Measurements from ENCODE around the gene NALCN. TPM values are rescaled to one million over a fixed set of nuclear protein-coding genes. Genes with fewer than 3 reads are reported as not detected.

Gene NALCN
- total RNA-seq, 1 donor, result 11.2 TPM

- TF ChIP-seq, protein P1, sequence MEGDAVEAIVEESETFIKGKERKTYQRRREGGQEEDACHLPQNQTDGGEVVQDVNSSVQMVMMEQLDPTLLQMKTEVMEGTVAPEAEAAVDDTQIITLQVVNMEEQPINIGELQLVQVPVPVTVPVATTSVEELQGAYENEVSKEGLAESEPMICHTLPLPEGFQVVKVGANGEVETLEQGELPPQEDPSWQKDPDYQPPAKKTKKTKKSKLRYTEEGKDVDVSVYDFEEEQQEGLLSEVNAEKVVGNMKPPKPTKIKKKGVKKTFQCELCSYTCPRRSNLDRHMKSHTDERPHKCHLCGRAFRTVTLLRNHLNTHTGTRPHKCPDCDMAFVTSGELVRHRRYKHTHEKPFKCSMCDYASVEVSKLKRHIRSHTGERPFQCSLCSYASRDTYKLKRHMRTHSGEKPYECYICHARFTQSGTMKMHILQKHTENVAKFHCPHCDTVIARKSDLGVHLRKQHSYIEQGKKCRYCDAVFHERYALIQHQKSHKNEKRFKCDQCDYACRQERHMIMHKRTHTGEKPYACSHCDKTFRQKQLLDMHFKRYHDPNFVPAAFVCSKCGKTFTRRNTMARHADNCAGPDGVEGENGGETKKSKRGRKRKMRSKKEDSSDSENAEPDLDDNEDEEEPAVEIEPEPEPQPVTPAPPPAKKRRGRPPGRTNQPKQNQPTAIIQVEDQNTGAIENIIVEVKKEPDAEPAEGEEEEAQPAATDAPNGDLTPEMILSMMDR (IDR thresholded peaks at IDR 0.05; ENCODE audit: extremely low read depth, low read depth, low read length), result no peak
- Histone ChIP-seq H3K79me2 (ENCODE audit: insufficient read depth, low read length) (peaks cover 68% of the 10 kb centered on the region), H3K27ac (ENCODE audit: low read depth, low read length) (peak overlapping the region; percentile 82), H3K4me1 (ENCODE audit: insufficient read depth, low read length) (peaks cover 61% of the 10 kb centered on the region), H3K4me2 (ENCODE audit: insufficient read depth, low read length) (peak overlapping the region; percentile 95), H3K36me3 (ENCODE audit: insufficient read depth, low read length) (peaks cover 17% of the 10 kb centered on the region), H3K27me3 (ENCODE audit: insufficient read depth, low read length) (no peaks in the 10 kb centered on the region), H3K4me3 (ENCODE audit: insufficient read depth, low read length) (peak overlapping the region; percentile 90), H4K20me1 (ENCODE audit: insufficient read depth, low read length) (no peaks in the 10 kb centered on the region), H3K9me3 (ENCODE audit: low read depth, low read length) (no peaks in the 10 kb centered on the region), H2AFZ (ENCODE audit: low read length) (no peak overlapping the region)
- no peak for DNase-seq (ENCODE audit: insufficient read length, low spot score, missing footprints)
Measured at GRCh38 chr13:101454767-101455166, 38.5 kb upstream of the NALCN start.

- peak overlapping the region; percentile 90 for H3K4me3 ChIP-seq (ENCODE audit: insufficient read depth, low read length)
- no peaks in the 10 kb centered on the region for H3K27me3 ChIP-seq (ENCODE audit: insufficient read depth, low read length)
- peak overlapping the region; percentile 11 for H2AFZ ChIP-seq (ENCODE audit: low read length)
- DNase-seq (ENCODE audit: insufficient read length, low spot score, missing footprints), result peak; percentile 60
- H3K9me3 ChIP-seq (ENCODE audit: low read depth, low read length), result no peaks in the 10 kb centered on the region
- H3K36me3 ChIP-seq (ENCODE audit: insufficient read depth, low read length), result peaks cover 16% of the 10 kb centered on the region
- TF ChIP-seq, protein P1 (IDR thresholded peaks at IDR 0.05; ENCODE audit: extremely low read depth, low read depth, low read length), result peak; percentile 22
- H3K27ac ChIP-seq (ENCODE audit: low read depth, low read length), result peak overlapping the region; percentile 82
- H3K79me2 ChIP-seq (ENCODE audit: insufficient read depth, low read length), result peaks cover 59% of the 10 kb centered on the region
- H3K4me2 ChIP-seq (ENCODE audit: insufficient read depth, low read length), result peak overlapping the region; percentile 95
- no peaks in the 10 kb centered on the region for H4K20me1 ChIP-seq (ENCODE audit: insufficient read depth, low read length)
- H3K4me1 ChIP-seq (ENCODE audit: insufficient read depth, low read length), result peaks cover 66% of the 10 kb centered on the region
Measured at GRCh38 chr13:101453784-101454201, 37.5 kb upstream of the NALCN start.

GRCh38 chr13:101452519-101453485 lies 36.5 kb upstream of the NALCN start, which contains the start of gene ITGBL1:
ITGBL1 (plus strand) TSS chr13:101452675; CDS start chr13:101452834, 159 bp downstream.
- Histone ChIP-seq H2AFZ (ENCODE audit: low read length) (peak within 1 kb of the TSS; percentile 59), H3K4me3 (ENCODE audit: insufficient read depth, low read length) (peak within 1 kb of the TSS; percentile 90), H3K79me2 (ENCODE audit: insufficient read depth, low read length) (peaks cover 49% of the 10 kb centered on the region), H3K4me1 (ENCODE audit: insufficient read depth, low read length) (peaks cover 62% of the 10 kb centered on the region), H3K27ac (ENCODE audit: low read depth, low read length) (peak within 1 kb of the TSS; percentile 82), H3K4me2 (ENCODE audit: insufficient read depth, low read length) (peak within 1 kb of the TSS; percentile 95), H3K27me3 (ENCODE audit: insufficient read depth, low read length) (no peaks in the 10 kb centered on the region), H4K20me1 (ENCODE audit: insufficient read depth, low read length) (no peaks in the 10 kb centered on the region), H3K9me3 (ENCODE audit: low read depth, low read length) (no peaks in the 10 kb centered on the region), H3K36me3 (ENCODE audit: insufficient read depth, low read length) (peaks cover 10% of the 10 kb centered on the region)
- TF ChIP-seq, protein P1 (IDR thresholded peaks at IDR 0.05; ENCODE audit: extremely low read depth, low read depth, low read length), result no peak
- peak; percentile 81 for DNase-seq (ENCODE audit: insufficient read length, low spot score, missing footprints)

DNA sequence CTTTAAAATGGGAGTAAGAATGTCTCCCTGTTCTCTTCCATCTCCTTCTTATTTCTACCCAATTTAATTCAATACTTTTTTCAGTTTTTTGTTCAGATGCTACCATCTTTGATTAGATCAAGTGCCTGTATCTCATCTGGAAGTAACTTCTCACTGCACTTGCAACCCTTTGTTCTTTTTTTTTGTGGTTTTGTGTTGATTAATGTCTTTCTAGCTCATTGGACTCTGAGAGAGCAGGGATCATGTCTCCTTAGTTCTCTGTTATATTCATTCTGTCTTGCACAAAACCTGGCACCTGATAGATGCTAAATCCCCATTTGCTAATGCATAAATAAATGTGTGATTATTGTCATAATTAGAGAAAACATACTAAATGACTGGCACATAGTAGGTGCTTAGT lies 35.3 kb upstream of the NALCN start:
- Histone ChIP-seq H3K4me1 (ENCODE audit: insufficient read depth, low read length) (peaks cover 51% of the 10 kb centered on the region), H3K36me3 (ENCODE audit: insufficient read depth, low read length) (peaks cover 3% of the 10 kb centered on the region), H4K20me1 (ENCODE audit: insufficient read depth, low read length) (no peaks in the 10 kb centered on the region), H2AFZ (ENCODE audit: low read length) (no peak overlapping the region), H3K4me2 (ENCODE audit: insufficient read depth, low read length) (peak overlapping the region; percentile 95), H3K27ac (ENCODE audit: low read depth, low read length) (peak overlapping the region; percentile 82), H3K27me3 (ENCODE audit: insufficient read depth, low read length) (no peaks in the 10 kb centered on the region), H3K79me2 (ENCODE audit: insufficient read depth, low read length) (peaks cover 38% of the 10 kb centered on the region), H3K9me3 (ENCODE audit: low read depth, low read length) (no peaks in the 10 kb centered on the region), H3K4me3 (ENCODE audit: insufficient read depth, low read length) (peak overlapping the region; percentile 90)
- DNase-seq (ENCODE audit: insufficient read length, low spot score, missing footprints), result no peak
- TF ChIP-seq, protein P1 (IDR thresholded peaks at IDR 0.05; ENCODE audit: extremely low read depth, low read depth, low read length), result no peak

Measured in osteoblast (primary cell).